Colonic mucosa (tissue), 4 donors: Measurements from ENCODE around the gene ATF7IP2. TPM values are rescaled to one million over a fixed set of nuclear protein-coding genes. Genes with fewer than 3 reads are reported as not detected.
"Not testable (repeated sequence)": the region's sequence is repeated elsewhere in the genome, so short reads cannot be mapped to it uniquely, and the experiment has no call there.

Experiments used
- DNase-seq: peaks from one replicate; pipeline ENCODE4 v3.0.0-alpha.2; 2020
- H3K27ac ChIP-seq: fragments of 200-600 bp; one replicate; pipeline ENCODE4 v1.8.0; 2021
- H3K27me3 ChIP-seq: fragments of 200-600 bp; one replicate; pipeline ENCODE4 v1.8.0; 2021
- H3K36me3 ChIP-seq: fragments of 200-600 bp; one replicate; pipeline ENCODE4 v1.8.0; 2021
- H3K4me1 ChIP-seq: fragments of 200-600 bp; one replicate; pipeline ENCODE4 v1.8.0; 2021; ENCODE audit warnings: mild to moderate bottlenecking
- H3K4me3 ChIP-seq: fragments of 200-600 bp; one replicate; pipeline ENCODE4 v1.8.0; 2021
- H3K9ac ChIP-seq, 2 donors: one replicate each; pipeline ENCODE4 v1.7.0; 2013; ENCODE audit warnings: control low read depth in 2 of 2, low read depth in 2 of 2, low read length in 2 of 2
- H3K9me3 ChIP-seq: fragments of 200-600 bp; one replicate; pipeline ENCODE4 v1.8.0; 2021
- CTCF ChIP-seq: fragments of 200-600 bp; IDR thresholded peaks from one replicate; pipeline ENCODE4 v1.8.0; 2022; ENCODE audit warnings: antibody characterized with exemption, mild to moderate bottlenecking
- intact Hi-C: fragments of 100-400 bp; cut with DNase I; formaldehyde crosslinking; loops from one replicate; pipeline ENCODE4 v1.14.1; 2022
- total RNA-seq, 2 donors: library from RNA; stranded (reverse); fragmentation: NEBNext Ultra II Directional in 1 of 2; extraction: Animal tissue kit (Norgen Biotek cat#: 25700) in 1 of 2; gene quantifications; one replicate each; pipeline ENCODE4 v1.2.1, GENCODE V29; 2021
- donor health status: healthy.
- donor health status: DM: no; HTN: no; CAD: no.
- donor health status: DM: no; HTN: no; CAD: no.

The ATF7IP2 gene
- total RNA-seq, 2 donors from 2014 or later = 5.8 to 14.5 TPM

- Histone ChIP-seq H3K4me1 (no peaks in the 10 kb centered on the region), H3K9me3 (no peaks in the 10 kb centered on the region), H3K9ac (no peak overlapping the region), H3K36me3 (no peaks in the 10 kb centered on the region), H3K4me3 (no peak overlapping the region), H3K27ac (no peak overlapping the region), H3K27me3 (no peaks in the 10 kb centered on the region)
- TF ChIP-seq CTCF = no peak
- DNase-seq = no peak
- intact Hi-C loops = no loop called here
Observed at GRCh38 chr16:10453159-10453510, 67.3 kb downstream of the ATF7IP2 start.

GRCh38 chr16:10465821-10466220 lies 80.0 kb downstream of the ATF7IP2 start:
- H3K4me3 ChIP-seq = no peak overlapping the region
- no peaks in the 10 kb centered on the region for H3K36me3 ChIP-seq
- H3K27ac ChIP-seq = no peak overlapping the region
- TF ChIP-seq CTCF = no peak
- H3K4me1 ChIP-seq = no peaks in the 10 kb centered on the region
- no peaks in the 10 kb centered on the region for H3K27me3 ChIP-seq
- intact Hi-C loops = no loop called here
- DNase-seq = no peak
- no peak overlapping the region for H3K9ac ChIP-seq
- no peaks in the 10 kb centered on the region for H3K9me3 ChIP-seq

GRCh38 chr16:10466313-10466712 lies 80.5 kb downstream of the ATF7IP2 start:
- no peaks in the 10 kb centered on the region for H3K27me3 ChIP-seq
- H3K27ac ChIP-seq = no peak overlapping the region
- no peak for DNase-seq
- TF ChIP-seq CTCF = no peak
- intact Hi-C loops = no loop called here
- no peak overlapping the region for H3K4me3 ChIP-seq
- H3K9me3 ChIP-seq = no peaks in the 10 kb centered on the region
- H3K4me1 ChIP-seq = no peaks in the 10 kb centered on the region
- H3K36me3 ChIP-seq = no peaks in the 10 kb centered on the region
- no peak overlapping the region for H3K9ac ChIP-seq

GRCh38 chr16:10466861-10467260 lies 81.0 kb downstream of the ATF7IP2 start:
- intact Hi-C loops = no loop called here
- Histone ChIP-seq H3K27me3 (no peaks in the 10 kb centered on the region), H3K9ac (no peak overlapping the region), H3K4me3 (no peak overlapping the region), H3K9me3 (no peaks in the 10 kb centered on the region), H3K27ac (no peak overlapping the region), H3K4me1 (no peaks in the 10 kb centered on the region), H3K36me3 (no peaks in the 10 kb centered on the region)
- no peak for TF ChIP-seq CTCF
- no peak for DNase-seq

- H3K36me3 ChIP-seq, H3K9me3 ChIP-seq, intact Hi-C loops, H3K4me1 ChIP-seq, H3K27me3 ChIP-seq, H3K4me3 ChIP-seq, H3K27ac ChIP-seq, DNase-seq, H3K9ac ChIP-seq: not testable (repeated sequence)
Observed at GRCh38 chr16:10476636-10477035, 90.8 kb downstream of the ATF7IP2 start.

- no peaks in the 10 kb centered on the region for H3K4me1 ChIP-seq
- DNase-seq = no peak
- H3K9ac ChIP-seq = no peak overlapping the region
- no peaks in the 10 kb centered on the region for H3K27me3 ChIP-seq
- H3K9me3 ChIP-seq = no peaks in the 10 kb centered on the region
- H3K4me3 ChIP-seq = no peak overlapping the region
- no peak overlapping the region for H3K27ac ChIP-seq
- no peaks in the 10 kb centered on the region for H3K36me3 ChIP-seq
- intact Hi-C loops = no loop called here
- TF ChIP-seq CTCF = no peak
Observed at GRCh38 chr16:10480151-10480550, 94.3 kb downstream of the ATF7IP2 start.
